Cardiac ventricle fibroblast (primary cell): ENCODE measurements around the gene SIRPA. TPM values are rescaled to one million over a fixed set of nuclear protein-coding genes. Genes with fewer than 3 reads are reported as not detected.

Experiments
- total RNA-seq: library from RNA; depleted of rRNA; stranded (reverse); fragments of >200 nt; gene quantifications from 2 replicates; pipeline ENCODE4 v1.2.3, GENCODE V29; 2015

Gene SIRPA
- total RNA-seq = 21.2 and 21.4 TPM in 2 replicates

DNA sequence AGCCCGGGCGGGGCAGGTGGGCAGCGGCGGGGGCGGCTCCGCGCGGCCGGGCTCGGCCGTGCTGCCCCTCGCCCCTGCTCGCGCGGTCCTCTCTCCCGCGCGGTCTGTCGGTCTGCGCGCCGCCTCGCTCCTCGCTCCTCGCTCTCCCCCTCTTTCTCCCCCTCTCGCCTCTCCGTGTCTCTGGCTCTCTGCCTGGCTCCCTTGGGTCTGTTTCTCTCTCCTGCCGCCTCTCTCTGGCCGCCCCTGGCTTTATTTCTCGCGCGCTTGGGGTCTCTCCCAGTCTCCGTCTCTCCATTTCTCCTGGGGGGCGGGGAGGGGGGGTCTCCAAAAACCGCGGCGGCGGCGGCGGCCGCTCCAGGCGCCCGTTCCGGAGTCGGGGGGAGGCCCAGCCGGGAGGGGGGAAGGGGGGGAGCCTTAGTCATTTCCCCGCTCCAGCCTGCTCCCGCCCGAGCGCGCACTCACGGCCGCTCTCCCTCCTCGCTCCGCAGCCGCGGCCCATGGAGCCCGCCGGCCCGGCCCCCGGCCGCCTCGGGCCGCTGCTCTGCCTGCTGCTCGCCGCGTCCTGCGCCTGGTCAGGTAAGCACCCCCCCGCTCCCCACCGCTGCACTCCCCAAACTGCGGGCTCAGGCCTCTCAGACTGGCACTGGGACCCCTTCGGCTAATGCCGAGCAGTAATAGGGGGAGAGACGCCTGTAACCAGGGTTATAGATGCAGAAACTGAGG, at the start of gene SIRPA:
TSS of gene SIRPA (plus strand) at position 457 of the 723 bp plus-strand sequence. CDS start at position 498, 41 bp downstream.

Other genes starting within 250 kb of the SIRPA start
- not detected in 2 replicates for gene SIRPG, start 237.6 kb upstream of the SIRPA start, total RNA-seq
- gene PDYN, start 98.7 kb downstream of the SIRPA start, total RNA-seq = not detected in 2 replicates
- 7.7 and 8.1 TPM in 2 replicates for gene STK35, start 206.4 kb downstream of the SIRPA start, total RNA-seq